NCI-H2107 treated with DMSO at 0.1 percent for 48 hours (cell line): ENCODE results near the gene MRPL4.
A peak's percentile ranks its signal among the peaks of the same experiment; 100 is the strongest.

ENCODE experiments used
- DNase-seq: peaks from one replicate; lab custom pipeline; 2025; ENCODE audit not compliant: unreplicated experiment; lab: John Stamatoyannopoulos, UW

The MRPL4 gene

GRCh38 chr19:10286803-10287737, 35.1 kb downstream of the MRPL4 start, which contains the start of gene ICAM4:
ICAM4 (plus strand) TSS chr19:10286955; CDS start chr19:10287013, 58 bp downstream.
- DNase-seq, result no peak

GRCh38 chr19:10288662-10289166, 36.7 kb downstream of the MRPL4 start:
- DNase-seq, result no peak

GRCh38 chr19:10289167-10289835, 37.3 kb downstream of the MRPL4 start:
- DNase-seq, result no peak

- DNase-seq, result peak; percentile 10
Observed at GRCh38 chr19:10289836-10290356, 37.9 kb downstream of the MRPL4 start, which contains the start of gene ICAM5. ICAM5 (plus strand) TSS chr19:10289952; CDS start chr19:10290044, 92 bp downstream.

GRCh38 chr19:10290357-10290875, 38.4 kb downstream of the MRPL4 start:
- DNase-seq, result no peak

- DNase-seq, result no peak
Observed at GRCh38 chr19:10290876-10291553, 39.0 kb downstream of the MRPL4 start.

- no peak for DNase-seq
Observed at GRCh38 chr19:10291554-10292205, 39.7 kb downstream of the MRPL4 start.

- DNase-seq, result no peak
Observed at GRCh38 chr19:10292206-10292788, 40.3 kb downstream of the MRPL4 start.

- no peak for DNase-seq
Observed at GRCh38 chr19:10292789-10293636, 41.0 kb downstream of the MRPL4 start.

GRCh38 chr19:10293637-10294367, 41.8 kb downstream of the MRPL4 start:
- DNase-seq, result no peak

GRCh38 chr19:10294368-10294697, 42.3 kb downstream of the MRPL4 start:
- DNase-seq, result no peak

- no peak for DNase-seq
Observed at GRCh38 chr19:10295305-10295846, 43.4 kb downstream of the MRPL4 start.

GRCh38 chr19:10295847-10296591, 44.0 kb downstream of the MRPL4 start:
- no peak for DNase-seq

GRCh38 chr19:10299545-10300458, 47.8 kb downstream of the MRPL4 start:
- no peak for DNase-seq

- DNase-seq, result no peak
Observed at GRCh38 chr19:10305139-10305806, 53.3 kb downstream of the MRPL4 start.

- DNase-seq, result no peak
Observed at GRCh38 chr19:10306327-10306726, 54.3 kb downstream of the MRPL4 start.
